Limb (tissue), 2 donors: ENCODE data around the gene KRT79.
A peak's percentile ranks its signal among the peaks of the same experiment; 100 is the strongest.

Experiments used
- DNase-seq, 2 donors: peaks; one replicate each; pipeline ENCODE4 v3.0.0-alpha.2; 2016; ENCODE audit errors: extremely low spot score in 2 of 2

KRT79 gene

DNA sequence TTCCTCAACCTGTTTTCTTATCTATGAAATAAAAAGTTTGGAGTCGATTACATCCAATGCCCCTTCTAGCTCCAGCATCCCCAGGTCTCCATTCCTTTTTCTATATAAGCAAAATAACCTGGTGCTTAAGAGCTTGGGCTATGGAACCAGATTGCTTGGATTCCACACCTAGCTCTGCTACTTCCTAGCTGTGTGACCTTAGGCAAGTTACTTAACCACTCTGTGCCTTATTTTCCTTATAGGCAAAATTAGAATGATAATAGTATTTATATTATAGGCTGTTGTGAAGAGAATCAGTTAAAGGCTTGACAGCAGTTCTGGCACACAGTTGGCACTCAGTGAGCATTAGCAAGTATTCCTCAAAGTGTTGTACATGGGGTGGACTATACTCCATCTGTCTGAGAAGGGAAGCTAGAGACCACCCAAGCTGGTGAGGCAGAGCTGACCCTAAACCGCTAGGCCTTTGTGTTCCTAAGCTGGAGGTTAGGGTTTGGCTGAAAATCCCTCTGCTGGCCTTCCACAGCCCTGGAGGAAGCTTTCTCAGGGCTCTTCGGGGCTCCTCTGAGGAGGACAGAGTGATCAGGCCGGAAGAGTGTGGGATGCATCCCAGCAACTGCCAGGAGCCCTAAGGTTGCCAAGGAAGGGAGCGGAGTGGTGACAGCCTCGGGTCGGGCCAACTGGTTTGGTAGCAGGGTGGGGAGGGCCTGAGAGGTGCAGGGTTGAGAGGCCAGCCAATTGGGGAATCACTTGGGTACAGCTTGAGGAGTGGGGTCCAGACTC lies 14.2 kb downstream of the KRT79 start:
- no peak for DNase-seq

DNA sequence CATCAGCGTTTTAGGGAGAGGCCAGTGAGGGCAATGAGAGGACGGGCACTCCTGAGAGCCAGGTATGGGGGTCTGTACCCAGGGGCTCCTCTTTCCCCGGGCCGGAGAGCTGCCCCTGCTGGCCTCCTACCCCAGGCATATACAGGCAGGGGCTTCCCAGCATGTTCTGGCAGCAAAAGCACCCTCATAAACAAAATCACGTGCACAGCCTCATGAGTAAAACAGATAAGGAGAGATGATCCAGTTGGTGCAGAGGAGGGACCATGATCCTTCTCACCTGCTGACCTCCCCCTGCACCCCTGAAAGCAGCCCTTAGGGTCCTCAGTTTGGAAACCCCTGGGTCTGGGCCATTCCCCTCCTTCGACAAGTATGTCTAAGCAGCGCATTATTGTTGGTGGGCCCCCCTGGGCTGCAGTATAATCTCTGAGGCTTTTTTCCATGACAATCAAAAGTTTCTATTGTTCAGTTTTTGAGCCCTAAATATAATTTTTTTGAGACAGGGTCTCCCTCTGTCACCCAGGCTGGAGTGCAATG lies 15.2 kb downstream of the KRT79 start:
- DNase-seq: no peak

DNA sequence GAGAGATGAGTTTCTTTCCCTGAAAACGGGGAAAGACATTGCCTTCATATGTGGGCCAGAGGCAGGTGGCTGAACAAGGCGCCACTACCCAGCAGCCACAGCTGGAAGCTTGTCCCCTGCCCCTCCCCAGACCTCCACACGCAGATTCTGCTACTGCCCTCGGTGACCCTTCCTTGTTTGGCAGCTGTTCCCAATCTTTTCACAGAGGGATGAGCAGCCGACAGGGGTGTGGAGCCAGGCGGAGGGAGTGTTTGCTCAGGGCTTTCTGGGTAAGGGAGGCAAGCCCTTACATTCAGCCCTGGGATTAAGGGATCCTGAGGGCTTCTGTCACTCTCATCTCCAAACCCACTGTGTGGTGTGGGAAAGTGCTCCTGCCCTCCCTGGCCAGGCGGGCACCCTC lies 15.7 kb downstream of the KRT79 start:
- DNase-seq: no peak

DNA sequence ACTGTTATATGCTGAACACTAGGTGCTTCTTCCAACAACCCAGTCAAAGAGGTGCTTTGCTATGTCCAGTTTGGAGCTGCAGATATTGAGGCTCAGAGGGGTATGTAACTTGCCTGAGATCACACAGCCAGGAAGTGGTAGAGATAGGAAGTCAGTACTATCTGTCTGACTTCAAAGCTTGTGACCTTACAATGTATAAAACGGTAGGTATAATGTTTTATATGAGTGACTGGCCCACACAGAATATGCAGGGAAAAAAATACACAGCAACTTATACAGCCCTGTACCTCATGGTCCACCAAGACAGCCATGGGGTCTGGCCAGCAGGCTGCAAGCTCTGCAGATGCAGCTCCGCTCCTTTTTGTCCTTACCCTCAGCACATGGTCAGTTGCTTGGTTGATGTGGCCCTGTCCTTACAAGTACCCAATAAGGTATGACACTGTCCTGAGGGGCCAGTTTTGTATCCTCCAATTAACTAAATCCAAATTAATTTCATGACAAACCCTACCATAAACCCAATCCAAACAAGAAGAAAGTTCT lies 16.3 kb downstream of the KRT79 start:
- DNase-seq: no peak

DNA sequence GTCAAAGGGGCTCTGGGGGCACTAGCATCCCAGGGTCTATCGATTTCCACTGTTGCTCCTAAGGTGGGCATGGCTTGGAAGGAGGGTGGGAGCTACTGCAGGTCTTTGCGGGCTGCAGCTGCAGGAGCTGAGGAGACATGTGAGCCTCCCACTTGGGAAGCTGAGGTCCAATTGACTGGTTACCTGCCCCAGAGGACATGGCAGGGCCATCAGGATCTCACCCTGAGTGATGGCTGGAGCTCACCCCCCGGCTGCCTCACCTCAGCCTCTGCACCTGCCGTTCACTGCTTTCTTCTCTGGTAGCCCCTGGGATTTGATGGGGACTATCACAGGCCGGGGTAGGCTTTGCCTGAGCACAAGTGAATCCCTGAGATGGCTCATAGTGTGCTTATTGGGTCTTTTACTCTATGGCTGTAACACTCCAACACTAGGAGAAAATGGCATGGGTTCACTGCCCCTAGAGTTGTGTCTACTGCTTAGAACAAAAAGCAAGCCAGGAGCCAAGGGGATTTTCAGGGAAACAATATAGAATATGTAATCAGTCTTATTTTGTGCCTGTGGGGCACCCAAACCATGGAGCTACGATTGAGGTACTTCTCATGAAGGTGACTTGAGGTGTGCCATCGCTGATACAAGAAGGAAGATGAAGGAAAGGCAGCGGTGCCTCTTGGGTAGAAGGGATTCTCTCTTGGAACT lies 17.0 kb downstream of the KRT79 start:
- no peak for DNase-seq

DNA sequence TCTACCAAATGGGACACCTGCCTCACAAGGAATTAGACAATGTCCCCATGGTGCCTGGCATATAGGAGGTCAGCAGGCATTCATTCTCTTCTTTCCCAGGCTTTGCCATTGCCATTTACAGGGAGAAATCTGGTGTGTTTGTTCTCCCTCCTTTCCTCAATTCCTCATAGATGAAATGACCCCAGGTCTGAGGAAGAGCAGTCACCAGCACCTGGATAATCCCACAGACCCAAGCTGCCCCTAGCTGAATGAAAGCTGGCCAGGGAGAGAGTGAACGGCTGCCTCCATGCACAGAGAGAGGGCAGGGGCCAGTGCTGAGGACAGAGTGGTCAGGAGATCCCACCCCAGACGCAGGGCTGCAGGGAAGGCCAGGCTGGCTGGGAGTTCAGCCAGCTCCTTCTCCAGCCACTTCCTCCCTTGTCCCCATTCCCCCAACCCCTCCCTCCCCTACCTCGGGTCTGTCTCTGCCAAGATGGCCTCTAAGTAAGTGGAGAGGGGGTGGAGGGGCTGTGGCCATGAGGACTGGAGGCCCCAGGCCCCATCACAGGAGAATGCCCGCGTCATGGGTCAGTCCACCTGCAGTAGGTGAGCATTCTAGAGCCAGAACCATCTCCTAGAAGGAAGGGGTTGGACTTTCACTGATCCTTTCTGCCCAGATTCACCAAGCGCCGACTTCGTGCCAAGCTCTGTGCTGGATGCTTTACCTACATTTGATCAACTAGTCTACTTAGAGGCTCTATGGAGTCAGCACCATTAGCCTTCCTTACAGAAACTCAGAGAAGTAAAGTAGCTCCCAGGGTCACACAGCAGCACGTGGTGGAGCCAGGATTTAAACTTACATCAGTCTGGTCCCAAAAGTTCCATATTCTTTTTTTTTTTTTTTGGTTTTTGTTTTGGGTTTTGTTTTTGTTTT lies 18.2 kb downstream of the KRT79 start:
- DNase-seq: no peak

DNA sequence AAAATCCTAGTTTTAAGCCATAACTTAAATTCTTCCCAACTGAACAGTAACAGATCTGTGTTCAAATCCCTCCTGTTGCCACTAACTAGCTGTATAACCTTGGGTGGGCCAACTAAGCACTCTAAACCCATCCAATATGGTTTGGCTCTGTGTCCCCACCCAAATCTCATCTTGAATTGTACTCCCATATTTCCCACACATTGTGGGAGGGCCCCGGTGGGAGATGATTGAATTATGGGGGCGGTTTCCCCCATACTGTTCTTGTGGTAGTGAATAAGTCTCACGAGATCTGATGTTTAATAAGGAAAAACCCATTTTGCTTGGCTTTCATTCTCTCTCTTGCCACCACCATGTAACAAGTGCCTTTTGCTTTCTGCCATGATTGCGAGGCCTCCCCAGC lies 18.9 kb downstream of the KRT79 start:
- no peak for DNase-seq

DNA sequence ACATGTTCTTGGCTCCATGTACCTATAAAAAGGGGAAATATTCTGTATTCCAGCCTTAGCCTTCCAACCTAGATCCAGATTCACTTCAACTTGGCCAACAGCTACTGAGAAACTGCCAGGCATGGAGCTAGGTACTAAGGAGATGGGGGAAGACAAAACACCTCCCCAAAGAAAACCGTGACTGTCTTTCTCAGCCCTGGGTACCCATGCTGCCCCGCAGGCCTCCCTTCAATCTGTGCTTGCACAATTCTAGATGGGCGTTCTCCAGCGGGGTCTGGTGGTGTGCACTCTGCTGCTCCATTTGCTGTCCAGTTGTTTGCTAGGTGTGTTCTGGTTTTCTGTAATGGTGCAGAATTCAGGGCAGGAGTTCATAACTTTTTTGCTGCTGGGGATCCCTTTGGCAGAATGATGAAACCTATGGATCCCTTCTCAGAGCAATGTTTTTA lies 19.4 kb downstream of the KRT79 start:
- DNase-seq: no peak

DNA sequence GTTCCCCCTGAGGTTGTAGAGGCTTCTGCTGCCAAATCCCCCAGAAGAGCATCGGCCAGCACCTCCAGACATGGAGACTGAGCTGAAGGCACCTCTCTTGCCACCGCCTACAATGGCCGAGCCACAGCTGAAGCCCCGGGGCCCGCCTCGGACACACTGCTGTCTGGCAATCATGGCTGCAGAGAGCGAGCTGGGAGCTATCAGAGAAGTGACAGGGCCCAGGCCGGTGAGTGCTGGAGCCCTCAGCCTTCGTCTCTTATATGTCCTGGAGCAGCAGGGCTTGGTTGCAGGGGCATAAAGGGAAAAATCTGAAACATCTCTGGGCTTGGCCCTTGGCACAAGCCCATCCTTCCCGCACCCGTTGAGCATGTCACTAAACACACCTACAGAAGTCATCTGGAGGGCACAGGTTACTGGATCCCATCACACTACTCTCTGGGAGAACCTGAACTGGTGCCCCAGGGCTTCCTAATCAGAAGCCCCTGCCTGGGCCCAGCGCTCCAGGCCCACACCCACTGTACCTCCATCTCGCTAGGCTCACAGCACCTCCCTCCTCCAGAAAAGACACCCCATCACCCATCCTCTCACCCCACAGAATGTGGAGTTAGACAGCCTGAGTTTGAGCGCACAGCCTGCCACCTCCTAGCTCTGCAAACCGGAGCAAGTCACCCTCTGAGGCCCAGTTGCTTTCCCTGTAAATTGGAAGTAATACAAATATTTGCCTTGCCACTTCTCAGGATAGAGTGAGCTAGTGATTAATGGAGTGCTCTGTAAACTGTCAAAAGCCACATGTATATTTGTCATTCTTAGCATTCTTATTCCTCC lies 20.0 kb downstream of the KRT79 start, which contains the start of gene KRT4:
Gene KRT4, minus strand, starts transcription at position 232 of the 825 bp plus-strand sequence. Its CDS starts 58 bp downstream, at position 174.
- peak in 1 of 2 donors; percentile 11 for DNase-seq

DNA sequence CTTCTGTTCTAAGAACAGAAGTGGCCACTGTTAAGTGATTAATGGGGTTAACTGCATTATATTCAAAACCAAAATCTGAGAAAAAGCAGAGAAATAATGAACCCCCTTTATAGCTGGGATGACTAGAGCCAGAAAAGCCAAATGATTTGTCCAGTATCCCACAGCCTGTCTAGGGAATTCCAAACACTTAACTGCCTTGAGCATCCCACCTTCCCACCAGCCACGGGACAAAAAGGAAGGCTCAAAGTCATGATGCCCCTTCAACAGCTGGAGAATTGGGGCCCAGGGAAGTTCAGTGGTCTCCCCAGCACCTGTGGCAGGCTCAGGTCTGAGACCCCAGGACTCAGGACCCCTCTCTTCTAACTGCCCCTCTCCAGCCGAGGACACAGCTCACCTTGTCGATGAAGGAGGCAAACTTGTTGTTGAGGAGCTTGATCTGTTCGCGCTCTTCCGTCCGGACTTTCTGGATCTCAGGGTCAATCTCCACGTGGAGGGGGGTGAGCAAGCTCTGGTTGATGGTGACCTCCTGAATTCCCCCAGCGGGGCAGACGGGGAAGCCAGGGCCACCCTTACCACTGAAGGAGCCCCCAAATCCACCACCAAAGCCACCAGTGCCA lies 20.8 kb downstream of the KRT79 start:
- no peak for DNase-seq

DNA sequence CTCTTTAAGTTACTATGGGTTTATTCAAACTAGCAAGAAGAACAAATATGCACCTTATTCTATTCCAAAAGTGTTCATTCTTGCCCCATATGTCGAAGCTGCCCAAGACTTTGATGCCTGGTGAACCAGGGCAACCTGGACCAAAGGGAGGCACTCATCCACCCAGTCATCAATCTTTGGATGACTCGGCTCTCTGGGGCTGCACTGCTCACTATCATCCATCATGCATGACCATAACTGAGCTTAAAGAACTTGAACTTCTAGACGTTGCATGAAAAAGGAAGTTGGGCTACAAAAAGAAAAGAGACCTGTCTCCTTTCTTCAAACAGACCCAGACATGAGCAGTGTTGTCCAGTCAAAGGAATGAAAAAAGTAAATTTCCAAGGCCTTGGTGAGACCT lies 21.4 kb downstream of the KRT79 start:
- no peak for DNase-seq

DNA sequence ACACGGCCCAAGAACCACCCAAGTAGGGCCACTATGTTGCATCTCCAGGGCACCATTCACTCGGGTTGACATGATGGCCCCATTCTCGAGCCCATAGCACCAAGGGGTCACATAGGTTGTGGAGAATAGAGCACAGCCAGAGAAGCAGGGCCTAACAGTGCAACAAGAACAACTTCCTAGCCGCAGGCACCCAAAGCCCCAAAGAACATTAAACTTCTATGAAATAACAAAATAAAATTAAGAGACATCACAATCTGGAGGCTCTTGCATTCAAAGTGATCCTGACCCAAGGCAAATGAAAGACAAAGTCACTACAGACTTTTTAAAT lies 22.1 kb downstream of the KRT79 start:
- DNase-seq: no peak

DNA sequence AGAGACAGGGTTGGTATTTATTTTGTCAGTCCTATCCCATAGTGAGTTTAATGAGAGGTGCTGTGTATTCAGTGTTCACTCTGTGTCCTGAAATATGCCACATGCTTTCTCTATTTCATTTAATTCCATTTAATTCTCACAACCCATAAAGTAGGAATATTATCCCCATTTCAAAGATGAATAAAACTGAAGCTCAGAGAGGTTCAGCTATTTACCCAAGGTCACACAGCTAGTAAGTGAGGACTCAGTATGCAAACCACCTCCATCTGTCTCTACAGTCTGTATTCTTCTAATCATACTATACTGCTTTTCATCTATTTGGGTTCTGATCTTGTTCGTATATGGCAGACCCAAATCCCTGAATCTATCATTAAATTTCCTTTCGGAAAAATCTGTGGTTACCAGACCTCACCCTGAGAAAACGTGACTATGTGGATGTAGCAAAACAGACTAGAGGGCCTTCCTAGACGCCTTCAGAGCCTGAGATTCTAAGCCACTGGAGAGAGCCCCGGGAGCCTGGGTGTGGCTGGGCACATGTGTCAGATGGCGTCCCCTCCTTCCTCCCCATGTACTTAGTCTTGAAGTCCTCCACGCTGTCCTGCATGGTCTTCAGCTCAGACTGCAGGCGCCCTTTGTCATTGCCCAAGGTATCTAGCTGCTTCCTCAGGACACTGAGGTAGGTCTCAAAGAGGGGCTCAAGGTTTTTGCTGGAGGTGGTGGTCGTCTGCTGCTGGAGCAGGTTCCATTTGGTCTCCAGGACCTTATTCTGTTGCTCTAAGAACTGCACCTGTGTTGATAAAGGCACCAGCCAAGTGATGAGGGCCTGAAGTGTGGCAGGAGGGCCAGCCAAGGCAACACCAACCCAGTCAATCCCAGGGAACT lies 22.7 kb downstream of the KRT79 start:
- no peak for DNase-seq

DNA sequence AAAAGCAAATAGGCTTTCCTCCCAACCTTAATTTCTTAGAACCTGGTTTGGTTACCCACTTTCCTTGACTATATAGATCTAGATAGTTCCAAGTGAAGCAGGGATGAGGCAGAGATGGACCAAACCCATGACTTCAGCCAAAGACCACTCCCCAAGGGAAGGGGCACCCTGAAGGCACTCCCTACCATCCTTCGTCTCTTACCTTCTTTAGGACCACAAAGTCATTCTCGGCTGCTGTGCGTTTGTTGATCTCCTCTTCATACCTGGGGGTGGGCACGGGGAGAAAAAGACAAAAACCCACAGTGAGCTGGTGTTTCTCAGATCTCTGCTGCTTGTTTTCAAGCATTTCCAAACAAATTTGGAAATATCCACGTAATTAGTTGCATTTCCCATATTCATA lies 23.6 kb downstream of the KRT79 start:
- DNase-seq: no peak

DNA sequence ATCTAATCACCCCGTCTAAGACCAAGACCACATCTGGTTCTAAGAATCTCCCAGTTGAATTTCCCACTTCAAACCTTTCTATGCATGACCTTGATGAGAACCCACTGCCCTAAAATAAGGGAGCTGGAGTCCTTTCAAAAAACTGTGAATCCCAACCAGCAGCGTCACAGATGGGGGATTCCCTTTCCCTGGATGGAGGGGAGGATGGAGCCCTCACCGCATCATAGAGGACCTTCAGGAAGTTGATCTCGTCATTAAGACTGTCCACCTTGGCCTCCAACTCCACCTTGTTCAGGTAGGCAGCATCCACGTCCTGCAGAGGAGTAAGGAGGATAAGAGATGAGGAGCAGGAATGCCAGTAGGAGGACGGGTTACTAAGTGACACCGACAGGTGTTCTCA lies 24.9 kb downstream of the KRT79 start:
- DNase-seq: no peak

DNA sequence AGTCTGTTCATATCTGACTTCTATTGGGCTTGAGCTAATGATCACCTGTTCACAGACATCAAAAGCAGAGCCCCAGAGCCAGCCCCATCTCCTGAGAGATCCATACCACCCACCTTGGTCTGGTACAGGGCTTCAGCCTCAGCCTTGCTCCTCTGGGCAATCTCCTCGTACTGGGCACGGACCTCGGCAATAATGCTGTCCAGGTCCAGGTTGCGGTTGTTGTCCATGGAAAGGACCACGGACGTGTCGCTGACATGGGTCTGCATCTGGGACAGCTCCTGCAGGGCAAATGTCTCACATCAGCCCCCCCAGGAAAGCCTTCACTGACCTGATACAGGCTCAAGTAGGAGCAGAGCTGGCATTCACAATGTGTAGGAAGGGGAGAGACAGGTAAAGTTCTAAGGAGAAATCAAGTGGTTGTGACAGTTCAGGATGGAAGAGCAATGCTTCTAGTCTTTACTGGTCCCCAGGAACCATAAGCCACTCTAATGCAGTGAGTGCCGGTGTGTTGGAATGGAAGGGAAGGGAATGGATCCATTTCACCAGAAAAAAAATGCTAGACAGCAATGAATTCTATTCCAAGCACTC lies 25.4 kb downstream of the KRT79 start:
- DNase-seq: no peak

DNA sequence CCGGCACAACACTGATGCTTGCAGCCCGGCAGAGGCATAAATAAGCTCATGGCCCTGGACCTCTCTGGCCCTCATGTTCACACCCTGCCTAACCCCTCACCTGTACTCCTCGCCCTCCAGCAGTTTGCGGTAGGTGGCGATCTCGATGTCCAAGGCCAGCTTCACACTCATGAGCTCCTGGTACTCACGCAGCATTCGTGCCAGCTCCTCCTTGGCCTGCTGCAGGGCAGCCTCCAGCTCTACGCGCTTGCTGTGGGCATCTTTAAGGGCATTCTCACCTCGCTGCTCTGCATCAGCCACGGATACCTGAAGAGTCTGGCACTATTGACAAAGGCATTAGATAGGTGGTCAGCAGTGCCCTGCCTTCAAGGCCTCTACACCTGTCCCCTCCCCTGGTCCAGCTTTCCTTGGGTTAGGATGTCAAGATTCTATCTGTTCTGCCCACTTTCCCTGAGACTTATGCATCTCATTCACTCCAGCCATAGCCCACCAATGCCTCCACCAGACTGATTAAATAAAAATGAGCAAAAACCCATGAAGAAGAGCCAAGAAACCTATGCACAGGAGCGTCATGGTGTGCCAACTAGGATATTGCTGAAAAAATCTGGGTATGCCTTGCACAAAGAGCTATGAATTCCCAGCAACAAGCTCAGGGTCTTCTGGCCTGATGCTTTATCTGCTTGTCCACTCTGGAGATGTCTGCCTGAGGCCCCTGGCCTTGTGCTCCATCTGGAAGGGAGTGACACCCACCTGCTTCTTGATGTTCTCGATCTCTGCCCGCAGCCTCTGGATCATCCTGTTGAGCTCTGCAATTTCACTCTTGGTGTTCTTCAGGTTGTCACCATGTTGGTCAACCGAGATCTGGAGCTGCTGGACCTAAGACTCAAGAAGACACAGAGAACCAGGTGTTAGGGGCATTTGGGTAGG lies 26.3 kb downstream of the KRT79 start:
- DNase-seq: no peak
